ENCODE measurements around the gene GPA33.

The GPA33 gene

GRCh38 chr1:167117225-167117624, 27.0 kb upstream of the GPA33 start:
- no peak for DNase-seq

DNA sequence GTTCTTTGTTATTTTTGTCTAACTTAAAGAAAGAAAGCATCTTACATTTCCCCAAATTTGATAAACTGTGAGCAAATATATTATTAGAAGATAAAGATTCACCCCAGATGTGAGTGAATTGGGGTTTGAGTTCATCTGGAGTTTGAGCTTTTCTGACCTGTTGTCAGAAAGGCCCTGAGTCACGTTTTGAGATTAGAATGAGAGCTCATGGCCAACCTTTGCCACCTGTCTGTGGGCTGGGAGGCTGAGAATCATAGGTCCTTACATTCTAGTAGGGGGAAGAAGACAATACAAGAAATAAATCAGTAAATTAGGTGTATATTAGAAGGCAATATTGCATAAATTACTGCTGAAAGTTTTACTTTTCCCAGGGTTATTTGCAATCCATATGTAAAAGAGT, 26.0 kb upstream of the GPA33 start:
- no peak for DNase-seq

DNA sequence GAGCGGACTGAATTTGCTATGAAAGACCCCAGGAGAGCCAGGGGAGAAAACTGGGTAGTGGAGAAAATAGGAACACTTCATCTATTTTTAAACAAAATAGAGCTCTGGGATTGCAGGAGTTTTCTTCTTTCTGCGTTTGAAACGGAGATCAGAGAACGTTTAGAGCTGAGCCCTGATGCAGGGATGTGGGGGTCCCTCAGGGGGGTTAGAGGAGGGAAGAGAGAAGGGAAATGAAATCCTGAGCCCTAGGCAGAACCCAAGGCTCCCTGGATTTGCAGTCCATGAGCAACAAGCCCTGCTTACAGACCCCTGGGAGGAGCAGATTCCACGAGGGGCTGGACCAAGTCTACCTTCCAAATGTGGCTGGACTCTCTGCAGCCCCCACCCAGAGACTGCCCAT, 25.5 kb upstream of the GPA33 start:
- no peak for DNase-seq

GRCh38 chr1:167114725-167115124, 24.5 kb upstream of the GPA33 start:
- DNase-seq: no peak

GRCh38 chr1:167111868-167112709, 21.9 kb upstream of the GPA33 start:
- DNase-seq: no peak

DNA sequence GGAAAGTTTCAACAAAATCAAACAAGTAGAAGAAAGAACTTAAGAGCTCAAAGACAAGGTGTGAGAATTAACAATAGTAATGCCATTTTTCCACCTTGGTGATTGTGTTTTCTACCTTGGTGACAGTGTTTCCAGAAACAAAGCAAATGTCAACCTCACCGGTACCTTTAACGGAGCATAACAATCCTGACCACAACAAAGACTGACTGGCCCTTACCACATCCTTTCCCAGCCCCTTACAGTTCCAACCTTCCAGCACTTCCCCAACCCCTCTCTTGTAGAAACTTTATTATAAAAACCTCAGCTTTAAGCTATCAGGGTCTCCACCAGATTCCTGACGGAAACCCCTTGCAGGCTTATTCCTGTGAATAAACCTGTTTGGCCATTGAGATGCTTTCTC, 20.4 kb upstream of the GPA33 start:
- no peak for DNase-seq

GRCh38 chr1:167109125-167109524, 18.9 kb upstream of the GPA33 start:
- no peak for DNase-seq

DNA sequence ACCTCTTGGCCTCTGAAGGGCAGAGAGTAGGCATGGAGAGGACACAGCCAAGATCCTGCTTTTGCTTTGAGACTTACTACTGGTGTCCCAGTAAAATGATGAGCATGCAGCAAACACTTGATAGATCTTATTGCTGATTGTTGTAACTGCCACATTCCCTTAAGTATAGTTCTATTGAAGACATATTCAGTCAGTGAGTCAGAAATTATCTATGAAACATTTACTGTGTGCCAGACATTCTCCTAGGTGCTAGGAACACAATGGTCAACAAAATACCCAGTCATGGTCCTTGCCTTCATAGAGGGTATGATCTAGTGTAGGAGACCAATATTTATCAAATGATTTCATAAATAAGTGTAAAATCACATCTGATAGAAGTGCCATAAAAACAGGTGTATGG, 17.3 kb upstream of the GPA33 start:
- no peak for DNase-seq

- DNase-seq: no peak
These were observed 15.9 kb upstream of the GPA33 start for GRCh38 chr1:167106119-167106461.

- no peak for DNase-seq
These were observed 15.3 kb upstream of the GPA33 start for GRCh38 chr1:167105271-167106118.

DNA sequence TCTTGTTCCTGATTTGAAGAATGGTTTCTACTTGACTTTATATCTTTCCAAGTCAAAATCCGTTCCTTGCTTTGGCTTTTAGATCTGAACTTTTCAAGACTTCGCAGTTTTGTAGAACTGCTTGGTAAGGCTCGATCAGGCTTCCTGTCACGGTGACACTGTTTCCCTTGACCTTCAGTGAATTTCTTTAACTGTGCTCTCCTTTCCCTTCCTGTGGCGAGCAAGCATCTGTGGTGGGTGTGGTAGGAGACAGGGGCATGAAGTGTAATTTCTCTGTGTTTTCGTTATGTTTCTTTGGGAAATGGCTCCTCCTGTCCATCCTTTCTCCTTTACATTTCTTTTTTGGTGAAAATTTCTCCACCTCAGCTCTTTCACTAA, 14.1 kb upstream of the GPA33 start:
- no peak for DNase-seq

- no peak for DNase-seq
These were observed 12.9 kb upstream of the GPA33 start for GRCh38 chr1:167102906-167103573.

DNA sequence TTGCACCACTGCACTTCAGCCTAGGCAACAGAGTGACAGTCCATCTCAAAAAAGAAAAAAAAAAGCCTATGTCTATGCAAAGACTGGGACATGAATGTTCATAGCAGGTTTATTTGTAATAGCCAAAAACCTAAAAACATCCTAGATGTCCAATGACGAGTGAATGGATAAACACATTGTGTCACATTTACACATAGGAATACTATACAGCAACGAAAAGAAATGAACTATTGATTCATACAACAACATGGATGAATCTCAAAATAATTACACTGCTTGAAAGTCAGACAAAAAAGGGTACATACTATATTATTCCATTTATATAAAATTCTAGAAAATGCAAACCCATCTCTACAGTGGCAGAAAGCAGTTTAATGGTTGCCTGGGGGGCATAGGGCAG, 11.6 kb upstream of the GPA33 start:
- DNase-seq: no peak

GRCh38 chr1:167100730-167101129, 10.6 kb upstream of the GPA33 start:
- no peak for DNase-seq

GRCh38 chr1:167099851-167100250, 9.7 kb upstream of the GPA33 start:
- DNase-seq: no peak

- no peak for DNase-seq
These were observed 5.2 kb upstream of the GPA33 start for GRCh38 chr1:167095368-167095767.

- no peak for DNase-seq
These were observed 4.5 kb upstream of the GPA33 start for GRCh38 chr1:167094690-167095089.

GRCh38 chr1:167093846-167094516, 3.8 kb upstream of the GPA33 start, which contains the start of gene STYXL2:
TSS of gene STYXL2 (plus strand) at chr1:167094075. CDS start at chr1:167094850, 775 bp downstream.
- DNase-seq: no peak

GRCh38 chr1:167092653-167093052, 2.5 kb upstream of the GPA33 start:
- DNase-seq: no peak

DNA sequence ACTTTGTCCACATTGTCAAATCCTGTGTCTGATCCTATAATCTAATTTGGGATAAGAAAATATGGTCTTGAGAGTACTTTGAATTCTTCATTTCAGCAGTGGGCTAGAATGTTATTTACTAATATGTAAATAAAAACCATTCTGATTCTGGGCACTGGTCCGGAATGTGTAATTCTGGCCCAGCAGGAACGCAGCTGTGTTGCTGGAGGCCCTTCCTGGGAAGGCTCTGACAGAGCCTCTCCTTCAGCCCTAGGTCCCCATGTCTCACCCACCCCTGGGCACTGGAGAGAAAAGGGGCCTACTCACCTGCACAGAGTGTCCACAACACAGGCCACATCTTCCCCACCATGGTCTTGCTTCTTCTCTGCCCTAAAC, 251 bp downstream of the GPA33 start:
- DNase-seq: no peak

- DNase-seq: no peak
These were observed 1.3 kb downstream of the GPA33 start for GRCh38 chr1:167088746-167089417.
